HEK293 (cell line): ENCODE data around the gene LIN9.

Experiments
- GLIS1 ChIP-seq: fragments of 450-650 bp; formaldehyde crosslinking; IDR thresholded peaks from 2 replicates; pipeline ENCODE4 v1.5.1; 2016; ENCODE audit warnings: missing biosample characterization, missing genetic modification characterization
- KLF7 ChIP-seq: fragments of 450-650 bp; formaldehyde crosslinking; IDR thresholded peaks from 2 replicates; pipeline ENCODE4 v1.5.1; 2016; ENCODE audit warnings: missing biosample characterization, missing genetic modification characterization, borderline replicate concordance
- PRDM6 ChIP-seq: fragments of 450-650 bp; formaldehyde crosslinking; IDR thresholded peaks from 2 replicates; pipeline ENCODE4 v1.5.1; 2017; ENCODE audit warnings: missing biosample characterization, missing genetic modification characterization
- REST ChIP-seq: fragments of 450-650 bp; formaldehyde crosslinking; IDR thresholded peaks from 2 replicates; pipeline ENCODE4 v1.5.1; 2016; ENCODE audit warnings: missing biosample characterization, missing genetic modification characterization
- SP2 ChIP-seq: fragments of 450-650 bp; formaldehyde crosslinking; IDR thresholded peaks from 2 replicates; pipeline ENCODE4 v1.5.1; 2016; ENCODE audit warnings: missing biosample characterization, missing genetic modification characterization
- ZBTB48 ChIP-seq: fragments of 450-650 bp; formaldehyde crosslinking; IDR thresholded peaks from 2 replicates; pipeline ENCODE4 v1.5.1; 2016; ENCODE audit warnings: missing biosample characterization, missing genetic modification characterization
- ZEB2 ChIP-seq: fragments of 450-650 bp; formaldehyde crosslinking; IDR thresholded peaks from 2 replicates; pipeline ENCODE4 v1.5.1; 2016; ENCODE audit warnings: missing biosample characterization, missing genetic modification characterization
- ZFP37 ChIP-seq: fragments of 450-650 bp; formaldehyde crosslinking; IDR thresholded peaks from 2 replicates; pipeline ENCODE4 v1.5.1; 2016; ENCODE audit warnings: missing biosample characterization, missing genetic modification characterization
- ZNF184 ChIP-seq: fragments of 450-650 bp; IDR thresholded peaks from 2 replicates; pipeline ENCODE4 v1.5.1; 2018; ENCODE audit warnings: missing biosample characterization, mild to moderate bottlenecking, missing genetic modification characterization
- ZNF214 ChIP-seq: fragments of 450-650 bp; formaldehyde crosslinking; IDR thresholded peaks from 2 replicates; pipeline ENCODE4 v1.5.1; 2017; ENCODE audit warnings: missing biosample characterization, mild to moderate bottlenecking, missing genetic modification characterization, borderline replicate concordance
- ZNF223 ChIP-seq: fragments of 450-650 bp; formaldehyde crosslinking; IDR thresholded peaks from 2 replicates; pipeline ENCODE4 v1.5.1; 2016; ENCODE audit warnings: missing biosample characterization, missing genetic modification characterization
- ZNF239 ChIP-seq: fragments of 450-650 bp; formaldehyde crosslinking; IDR thresholded peaks from 2 replicates; pipeline ENCODE4 v1.5.1; 2016; ENCODE audit warnings: missing biosample characterization, missing genetic modification characterization
- ZNF335 ChIP-seq: fragments of 450-650 bp; formaldehyde crosslinking; conservative IDR thresholded peaks from 2 replicates; pipeline ENCODE4 v1.5.1; 2016; ENCODE audit warnings: missing biosample characterization, missing genetic modification characterization
- ZNF341 ChIP-seq: fragments of 450-650 bp; formaldehyde crosslinking; IDR thresholded peaks from 2 replicates; pipeline ENCODE4; 2016; ENCODE audit warnings: low read depth, missing biosample characterization, missing genetic modification characterization
- ZNF350 ChIP-seq: fragments of 450-650 bp; formaldehyde crosslinking; IDR thresholded peaks from 2 replicates; pipeline ENCODE4 v1.5.0; 2017; ENCODE audit warnings: missing biosample characterization, mild to moderate bottlenecking, missing genetic modification characterization
- ZNF423 ChIP-seq: fragments of 450-650 bp; formaldehyde crosslinking; IDR thresholded peaks from 2 replicates; pipeline ENCODE4 v1.5.1; 2016; ENCODE audit warnings: missing biosample characterization, missing genetic modification characterization
- ZNF544 ChIP-seq: fragments of 450-650 bp; formaldehyde crosslinking; IDR thresholded peaks from 2 replicates; pipeline ENCODE4 v1.5.0; 2017; ENCODE audit warnings: missing biosample characterization, missing genetic modification characterization
- ZNF596 ChIP-seq: fragments of 450-650 bp; IDR thresholded peaks from 2 replicates; pipeline ENCODE4 v1.5.0; 2018; ENCODE audit warnings: missing biosample characterization, mild to moderate bottlenecking, missing genetic modification characterization, moderate library complexity
- ZNF629 ChIP-seq: fragments of 450-650 bp; formaldehyde crosslinking; IDR thresholded peaks from 2 replicates; pipeline ENCODE4 v1.5.1; 2017; ENCODE audit warnings: missing biosample characterization, missing genetic modification characterization
- ZNF639 ChIP-seq: fragments of 450-650 bp; formaldehyde crosslinking; IDR thresholded peaks from 2 replicates; pipeline ENCODE4 v1.5.1; 2016; ENCODE audit warnings: missing biosample characterization, missing genetic modification characterization
- ZNF792 ChIP-seq: fragments of 450-650 bp; formaldehyde crosslinking; IDR thresholded peaks from 2 replicates; pipeline ENCODE4 v1.5.1; 2016; ENCODE audit warnings: missing biosample characterization, missing genetic modification characterization
- TF ChIP-seq, protein P1 (sequence below): fragments of 450-650 bp; formaldehyde crosslinking; IDR thresholded peaks from 2 replicates; pipeline ENCODE4 v1.5.1; 2017; ENCODE audit warnings: missing biosample characterization, mild to moderate bottlenecking, missing genetic modification characterization, moderate library complexity
- TF ChIP-seq, protein P2 (sequence below): fragments of 450-650 bp; formaldehyde crosslinking; IDR thresholded peaks from 2 replicates; pipeline ENCODE4 v1.5.1; 2016; ENCODE audit warnings: missing biosample characterization, missing genetic modification characterization
- TF ChIP-seq, protein P3 (sequence below): fragments of 450-650 bp; formaldehyde crosslinking; conservative IDR thresholded peaks from 2 replicates; pipeline ENCODE4 v1.5.1; 2016; ENCODE audit warnings: low read depth, missing biosample characterization, missing genetic modification characterization

Gene LIN9

GRCh38 chr1:226187019-226187322 lies 122.0 kb downstream of the LIN9 start (continued):
- TF ChIP-seq ZNF239 (no peak), ZBTB48 (0 out of 2 replicates have a peak, but pooled peaks have one; percentile 2), ZNF596 (tag by site-specific recombination) (no peak), ZNF350 (tag by site-specific recombination) (no peak), ZNF629 (tag by site-specific recombination) (0 out of 2 replicates have a peak, but pooled peaks have one; percentile 1), ZNF335 (peak; percentile 56), ZNF184 (tag by site-specific recombination) (no peak), ZNF214 (tag by site-specific recombination) (no peak), ZNF792 (tag by site-specific recombination) (no peak; the same call in 1 of the 2 replicates), ZNF639 (tag by site-specific recombination) (0 out of 2 replicates have a peak, but pooled peaks have one; percentile 28), ZNF423 (tag by site-specific recombination) (no peak), KLF7 (peak; percentile 16; the same call in 1 of the 2 replicates), REST (tag by site-specific recombination) (no peak), SP2 (no peak), ZFP37 (tag by site-specific recombination) (peak; percentile 10; the same call in 1 of the 2 replicates), ZNF544 (tag by site-specific recombination) (no peak), ZNF223 (tag by site-specific recombination) (no peak), ZEB2 (tag by site-specific recombination) (peak; percentile 86; the same call in 1 of the 2 replicates), ZNF341 (0 out of 2 replicates have a peak, but pooled peaks have one; percentile 7), GLIS1 (tag by site-specific recombination) (0 out of 2 replicates have a peak, but pooled peaks have one; percentile 42), PRDM6 (no peak)
- TF ChIP-seq, protein P1, sequence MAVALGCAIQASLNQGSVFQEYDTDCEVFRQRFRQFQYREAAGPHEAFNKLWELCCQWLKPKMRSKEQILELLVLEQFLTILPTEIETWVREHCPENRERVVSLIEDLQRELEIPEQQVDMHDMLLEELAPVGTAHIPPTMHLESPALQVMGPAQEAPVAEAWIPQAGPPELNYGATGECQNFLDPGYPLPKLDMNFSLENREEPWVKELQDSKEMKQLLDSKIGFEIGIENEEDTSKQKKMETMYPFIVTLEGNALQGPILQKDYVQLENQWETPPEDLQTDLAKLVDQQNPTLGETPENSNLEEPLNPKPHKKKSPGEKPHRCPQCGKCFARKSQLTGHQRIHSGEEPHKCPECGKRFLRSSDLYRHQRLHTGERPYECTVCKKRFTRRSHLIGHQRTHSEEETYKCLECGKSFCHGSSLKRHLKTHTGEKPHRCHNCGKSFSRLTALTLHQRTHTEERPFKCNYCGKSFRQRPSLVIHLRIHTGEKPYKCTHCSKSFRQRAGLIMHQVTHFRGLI: 0 out of 2 replicates have a peak, but pooled peaks have one; percentile 6
- TF ChIP-seq, protein P2, sequence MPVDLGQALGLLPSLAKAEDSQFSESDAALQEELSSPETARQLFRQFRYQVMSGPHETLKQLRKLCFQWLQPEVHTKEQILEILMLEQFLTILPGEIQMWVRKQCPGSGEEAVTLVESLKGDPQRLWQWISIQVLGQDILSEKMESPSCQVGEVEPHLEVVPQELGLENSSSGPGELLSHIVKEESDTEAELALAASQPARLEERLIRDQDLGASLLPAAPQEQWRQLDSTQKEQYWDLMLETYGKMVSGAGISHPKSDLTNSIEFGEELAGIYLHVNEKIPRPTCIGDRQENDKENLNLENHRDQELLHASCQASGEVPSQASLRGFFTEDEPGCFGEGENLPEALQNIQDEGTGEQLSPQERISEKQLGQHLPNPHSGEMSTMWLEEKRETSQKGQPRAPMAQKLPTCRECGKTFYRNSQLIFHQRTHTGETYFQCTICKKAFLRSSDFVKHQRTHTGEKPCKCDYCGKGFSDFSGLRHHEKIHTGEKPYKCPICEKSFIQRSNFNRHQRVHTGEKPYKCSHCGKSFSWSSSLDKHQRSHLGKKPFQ (tag by site-specific recombination): no peak
- TF ChIP-seq, protein P3, sequence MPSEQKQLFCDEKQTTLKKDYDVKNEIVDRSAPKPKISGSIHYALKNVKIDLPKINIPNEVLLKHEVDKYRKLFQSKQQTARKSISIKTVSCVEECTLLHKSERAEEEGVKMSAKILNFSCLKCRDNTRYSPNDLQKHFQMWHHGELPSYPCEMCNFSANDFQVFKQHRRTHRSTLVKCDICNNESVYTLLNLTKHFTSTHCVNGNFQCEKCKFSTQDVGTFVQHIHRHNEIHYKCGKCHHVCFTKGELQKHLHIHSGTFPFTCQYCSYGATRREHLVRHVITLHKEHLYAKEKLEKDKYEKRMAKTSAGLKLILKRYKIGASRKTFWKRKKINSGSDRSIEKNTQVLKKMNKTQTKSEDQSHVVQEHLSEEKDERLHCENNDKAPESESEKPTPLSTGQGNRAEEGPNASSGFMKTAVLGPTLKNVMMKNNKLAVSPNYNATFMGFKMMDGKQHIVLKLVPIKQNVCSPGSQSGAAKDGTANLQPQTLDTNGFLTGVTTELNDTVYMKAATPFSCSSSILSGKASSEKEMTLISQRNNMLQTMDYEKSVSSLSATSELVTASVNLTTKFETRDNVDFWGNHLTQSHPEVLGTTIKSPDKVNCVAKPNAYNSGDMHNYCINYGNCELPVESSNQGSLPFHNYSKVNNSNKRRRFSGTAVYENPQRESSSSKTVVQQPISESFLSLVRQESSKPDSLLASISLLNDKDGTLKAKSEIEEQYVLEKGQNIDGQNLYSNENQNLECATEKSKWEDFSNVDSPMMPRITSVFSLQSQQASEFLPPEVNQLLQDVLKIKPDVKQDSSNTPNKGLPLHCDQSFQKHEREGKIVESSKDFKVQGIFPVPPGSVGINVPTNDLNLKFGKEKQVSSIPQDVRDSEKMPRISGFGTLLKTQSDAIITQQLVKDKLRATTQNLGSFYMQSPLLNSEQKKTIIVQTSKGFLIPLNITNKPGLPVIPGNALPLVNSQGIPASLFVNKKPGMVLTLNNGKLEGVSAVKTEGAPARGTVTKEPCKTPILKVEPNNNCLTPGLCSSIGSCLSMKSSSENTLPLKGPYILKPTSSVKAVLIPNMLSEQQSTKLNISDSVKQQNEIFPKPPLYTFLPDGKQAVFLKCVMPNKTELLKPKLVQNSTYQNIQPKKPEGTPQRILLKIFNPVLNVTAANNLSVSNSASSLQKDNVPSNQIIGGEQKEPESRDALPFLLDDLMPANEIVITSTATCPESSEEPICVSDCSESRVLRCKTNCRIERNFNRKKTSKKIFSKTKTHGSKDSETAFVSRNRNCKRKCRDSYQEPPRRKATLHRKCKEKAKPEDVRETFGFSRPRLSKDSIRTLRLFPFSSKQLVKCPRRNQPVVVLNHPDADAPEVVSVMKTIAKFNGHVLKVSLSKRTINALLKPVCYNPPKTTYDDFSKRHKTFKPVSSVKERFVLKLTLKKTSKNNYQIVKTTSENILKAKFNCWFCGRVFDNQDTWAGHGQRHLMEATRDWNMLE (tag by site-specific recombination): peak; percentile 5; the same call in 1 of the 2 replicates
